ENCODE measurements around the gene DYNAP.

DYNAP gene

GRCh38 chr18:54622084-54622483 lies 31.0 kb downstream of the DYNAP start:
- Histone ChIP-seq H3K27ac (no peak overlapping the region), H3K4me3 (ENCODE audit: low read depth, low read length) (no peak overlapping the region), H3K9ac (no peak overlapping the region), H3K4me1 (no peaks in the 10 kb centered on the region), H3K79me2 (no peaks in the 10 kb centered on the region), H3K9me3 (ENCODE audit: control insufficient read depth, low read length) (no peaks in the 10 kb centered on the region), H2AFZ (no peak overlapping the region), H3K4me2 (ENCODE audit: low read length) (no peak overlapping the region), H3K27me3 (ENCODE audit: control insufficient read depth, insufficient read depth, low read length) (no peaks in the 10 kb centered on the region), H3K36me3 (ENCODE audit: control insufficient read depth, insufficient read depth, low read length) (no peaks in the 10 kb centered on the region)
- TF ChIP-seq, protein P1, sequence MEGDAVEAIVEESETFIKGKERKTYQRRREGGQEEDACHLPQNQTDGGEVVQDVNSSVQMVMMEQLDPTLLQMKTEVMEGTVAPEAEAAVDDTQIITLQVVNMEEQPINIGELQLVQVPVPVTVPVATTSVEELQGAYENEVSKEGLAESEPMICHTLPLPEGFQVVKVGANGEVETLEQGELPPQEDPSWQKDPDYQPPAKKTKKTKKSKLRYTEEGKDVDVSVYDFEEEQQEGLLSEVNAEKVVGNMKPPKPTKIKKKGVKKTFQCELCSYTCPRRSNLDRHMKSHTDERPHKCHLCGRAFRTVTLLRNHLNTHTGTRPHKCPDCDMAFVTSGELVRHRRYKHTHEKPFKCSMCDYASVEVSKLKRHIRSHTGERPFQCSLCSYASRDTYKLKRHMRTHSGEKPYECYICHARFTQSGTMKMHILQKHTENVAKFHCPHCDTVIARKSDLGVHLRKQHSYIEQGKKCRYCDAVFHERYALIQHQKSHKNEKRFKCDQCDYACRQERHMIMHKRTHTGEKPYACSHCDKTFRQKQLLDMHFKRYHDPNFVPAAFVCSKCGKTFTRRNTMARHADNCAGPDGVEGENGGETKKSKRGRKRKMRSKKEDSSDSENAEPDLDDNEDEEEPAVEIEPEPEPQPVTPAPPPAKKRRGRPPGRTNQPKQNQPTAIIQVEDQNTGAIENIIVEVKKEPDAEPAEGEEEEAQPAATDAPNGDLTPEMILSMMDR (IDR thresholded peaks at IDR 0.05): no peak

DNA sequence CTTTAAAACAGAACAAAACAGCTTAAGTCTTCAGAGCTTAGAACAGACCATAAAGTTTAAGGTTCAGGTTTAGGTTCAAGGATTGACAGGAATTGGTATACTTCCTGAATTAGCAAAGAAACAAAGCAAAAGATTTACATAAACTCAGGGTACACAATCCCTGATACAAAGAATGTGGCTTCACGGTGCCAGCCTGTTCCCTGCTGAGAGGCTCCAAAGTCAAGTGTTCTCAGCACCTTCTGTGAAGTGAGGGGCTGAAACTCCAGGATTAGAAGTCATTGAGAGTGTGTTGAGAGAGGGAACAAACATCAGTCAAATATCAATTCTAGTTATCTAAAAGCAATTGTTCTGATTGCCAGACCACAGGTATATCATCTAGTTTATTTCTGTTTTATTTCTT lies 35.7 kb downstream of the DYNAP start:
- Histone ChIP-seq H3K9ac (no peak overlapping the region), H3K4me1 (no peaks in the 10 kb centered on the region), H3K9me3 (ENCODE audit: control insufficient read depth, low read length) (no peaks in the 10 kb centered on the region), H3K79me2 (no peaks in the 10 kb centered on the region), H2AFZ (no peak overlapping the region), H3K4me2 (ENCODE audit: low read length) (no peak overlapping the region), H3K36me3 (ENCODE audit: control insufficient read depth, insufficient read depth, low read length) (no peaks in the 10 kb centered on the region), H3K27me3 (ENCODE audit: control insufficient read depth, insufficient read depth, low read length) (no peaks in the 10 kb centered on the region), H3K27ac (no peak overlapping the region), H3K4me3 (ENCODE audit: low read depth, low read length) (no peak overlapping the region)
- TF ChIP-seq, protein P1 (IDR thresholded peaks at IDR 0.05): no peak

DNA sequence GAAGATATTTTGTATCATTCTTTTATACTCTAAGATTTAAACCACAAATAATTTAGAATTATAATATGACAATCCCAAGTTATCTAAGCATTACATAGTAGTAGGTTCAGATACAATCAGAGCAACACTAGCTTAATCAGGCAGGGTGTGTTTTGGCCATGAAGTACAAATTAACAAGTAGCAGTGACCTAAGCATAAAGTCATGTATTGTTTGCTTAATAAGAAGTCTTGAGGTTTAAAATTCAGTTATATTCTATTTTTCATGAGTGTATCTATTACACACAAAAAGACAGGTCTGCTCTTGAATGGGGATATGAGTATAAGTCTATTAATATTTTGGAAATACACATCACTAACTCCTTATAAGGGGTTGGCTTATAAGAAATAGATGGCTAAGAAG lies 39.9 kb downstream of the DYNAP start:
- no peak overlapping the region for H3K27ac ChIP-seq
- no peak overlapping the region for H3K4me2 ChIP-seq (ENCODE audit: low read length)
- no peaks in the 10 kb centered on the region for H3K36me3 ChIP-seq (ENCODE audit: control insufficient read depth, insufficient read depth, low read length)
- no peak overlapping the region for H3K4me3 ChIP-seq (ENCODE audit: low read depth, low read length)
- no peak overlapping the region for H2AFZ ChIP-seq
- H3K27me3 ChIP-seq (ENCODE audit: control insufficient read depth, insufficient read depth, low read length): no peaks in the 10 kb centered on the region
- H3K9me3 ChIP-seq (ENCODE audit: control insufficient read depth, low read length): no peaks in the 10 kb centered on the region
- TF ChIP-seq, protein P1 (IDR thresholded peaks at IDR 0.05): no peak
- H3K79me2 ChIP-seq: no peaks in the 10 kb centered on the region
- H3K4me1 ChIP-seq: no peaks in the 10 kb centered on the region
- no peak overlapping the region for H3K9ac ChIP-seq

DNA sequence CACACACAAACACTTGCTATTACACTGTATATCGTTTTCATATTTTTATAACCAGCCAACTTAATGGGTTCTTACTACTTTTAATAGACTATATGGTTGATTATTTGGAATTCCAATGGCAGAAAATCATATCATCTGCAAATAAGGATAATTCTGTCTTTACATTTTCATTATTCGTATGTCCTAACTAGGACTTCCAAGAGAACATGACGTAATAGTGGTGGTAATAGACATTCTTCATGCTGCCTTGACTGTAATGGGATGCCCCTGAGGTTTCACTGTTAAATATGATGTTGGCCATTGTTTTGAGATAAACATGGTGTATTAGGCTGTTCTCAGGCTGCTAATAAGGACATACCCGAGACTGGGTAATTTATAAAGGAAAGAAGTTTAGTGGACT lies 45.2 kb downstream of the DYNAP start:
- Histone ChIP-seq H2AFZ (no peak overlapping the region), H3K36me3 (ENCODE audit: control insufficient read depth, insufficient read depth, low read length) (no peaks in the 10 kb centered on the region), H3K79me2 (no peaks in the 10 kb centered on the region), H3K27me3 (ENCODE audit: control insufficient read depth, insufficient read depth, low read length) (no peaks in the 10 kb centered on the region), H3K9me3 (ENCODE audit: control insufficient read depth, low read length) (no peaks in the 10 kb centered on the region), H3K4me1 (no peaks in the 10 kb centered on the region), H3K9ac (no peak overlapping the region), H3K4me2 (ENCODE audit: low read length) (no peak overlapping the region), H3K4me3 (ENCODE audit: low read depth, low read length) (no peak overlapping the region), H3K27ac (no peak overlapping the region)
- TF ChIP-seq, protein P1 (IDR thresholded peaks at IDR 0.05): no peak

- H3K27me3 ChIP-seq (ENCODE audit: control insufficient read depth, insufficient read depth, low read length): no peaks in the 10 kb centered on the region
- H3K36me3 ChIP-seq (ENCODE audit: control insufficient read depth, insufficient read depth, low read length): no peaks in the 10 kb centered on the region
- no peak overlapping the region for H3K4me3 ChIP-seq (ENCODE audit: low read depth, low read length)
- H2AFZ ChIP-seq: no peak overlapping the region
- H3K9me3 ChIP-seq (ENCODE audit: control insufficient read depth, low read length): no peaks in the 10 kb centered on the region
- no peaks in the 10 kb centered on the region for H3K79me2 ChIP-seq
- H3K27ac ChIP-seq: no peak overlapping the region
- H3K4me2 ChIP-seq (ENCODE audit: low read length): no peak overlapping the region
- H3K9ac ChIP-seq: no peak overlapping the region
- H3K4me1 ChIP-seq: no peaks in the 10 kb centered on the region
- TF ChIP-seq, protein P1 (IDR thresholded peaks at IDR 0.05): no peak
These were observed 50.7 kb downstream of the DYNAP start for GRCh38 chr18:54641734-54642133.
